ENCODE data around the gene MAFG. TPM values are rescaled to one million over a fixed set of nuclear protein-coding genes. Genes with fewer than 3 reads are reported as not detected.
A peak's percentile ranks its signal among the peaks of the same experiment; 100 is the strongest.

Gene MAFG
- total RNA-seq, 2 experiments from 2014 or later: 10.8 to 13.3 TPM

DNA sequence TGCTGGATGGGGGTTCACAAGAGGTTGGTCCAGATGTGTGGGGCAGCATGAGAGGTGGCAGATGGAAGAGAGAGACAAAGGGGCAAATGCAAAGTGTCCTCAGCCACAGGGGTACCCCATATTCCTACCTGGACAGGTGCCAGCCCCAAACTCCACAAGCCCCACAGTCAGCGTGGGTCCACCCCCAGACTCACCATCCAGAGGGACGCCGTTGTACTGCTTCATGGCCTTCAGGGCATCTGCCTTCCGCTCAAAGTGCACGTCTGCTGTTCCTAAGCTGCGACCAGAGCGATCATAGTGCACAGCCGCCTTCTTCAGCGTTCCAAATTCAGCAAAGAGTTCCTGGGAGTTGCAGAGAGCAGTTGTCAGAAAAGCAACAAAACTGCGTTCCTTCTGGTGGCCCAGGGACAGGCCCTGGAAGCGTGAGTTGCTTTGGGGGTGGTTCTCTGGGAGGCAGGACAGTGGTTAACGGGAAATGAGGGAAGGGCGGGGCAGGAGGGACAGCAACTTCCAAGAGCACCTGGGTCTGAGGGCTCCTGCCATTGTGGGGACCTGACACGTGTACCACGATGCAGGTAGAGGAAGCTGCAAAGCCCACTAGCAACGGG, 38.4 kb downstream of the MAFG start:
- ATAC-seq (ENCODE audit: poor library complexity) (no peak), DNase-seq (peak in 1 of 14 experiments; percentile 4)
- Histone ChIP-seq H3K27ac (ENCODE audit: low read depth in 1 of 2, low read length in 2 of 2) (no peak overlapping the region), H3K4me3 (ENCODE audit: low read length) (no peak overlapping the region), H3K4me1 (ENCODE audit: insufficient read depth, low read length) (peaks cover 27% of the 10 kb centered on the region), H3K9me3 (ENCODE audit: control insufficient read depth in 1 of 2, insufficient read depth in 1 of 2, low read length in 2 of 2) (no peaks in the 10 kb centered on the region), H3K36me3 (ENCODE audit: insufficient read depth, low read length) (peaks cover 59% of the 10 kb centered on the region), H3K27me3 (ENCODE audit: control insufficient read depth in 1 of 2, insufficient read depth in 2 of 2, low read length in 2 of 2) (no peaks in the 10 kb centered on the region)
- Mint-ChIP-seq H3K36me3 (ENCODE audit: low read depth) (peaks cover 69% of the 10 kb centered on the region), H3K27ac (peak overlapping the region; percentile 40), H3K9me3 (no peaks in the 10 kb centered on the region), H3K27me3 (no peaks in the 10 kb centered on the region), H3K4me1 (ENCODE audit: low read depth) (peaks cover 10% of the 10 kb centered on the region), H3K4me3 (peak overlapping the region; percentile 83)
- TF ChIP-seq, protein P1, sequence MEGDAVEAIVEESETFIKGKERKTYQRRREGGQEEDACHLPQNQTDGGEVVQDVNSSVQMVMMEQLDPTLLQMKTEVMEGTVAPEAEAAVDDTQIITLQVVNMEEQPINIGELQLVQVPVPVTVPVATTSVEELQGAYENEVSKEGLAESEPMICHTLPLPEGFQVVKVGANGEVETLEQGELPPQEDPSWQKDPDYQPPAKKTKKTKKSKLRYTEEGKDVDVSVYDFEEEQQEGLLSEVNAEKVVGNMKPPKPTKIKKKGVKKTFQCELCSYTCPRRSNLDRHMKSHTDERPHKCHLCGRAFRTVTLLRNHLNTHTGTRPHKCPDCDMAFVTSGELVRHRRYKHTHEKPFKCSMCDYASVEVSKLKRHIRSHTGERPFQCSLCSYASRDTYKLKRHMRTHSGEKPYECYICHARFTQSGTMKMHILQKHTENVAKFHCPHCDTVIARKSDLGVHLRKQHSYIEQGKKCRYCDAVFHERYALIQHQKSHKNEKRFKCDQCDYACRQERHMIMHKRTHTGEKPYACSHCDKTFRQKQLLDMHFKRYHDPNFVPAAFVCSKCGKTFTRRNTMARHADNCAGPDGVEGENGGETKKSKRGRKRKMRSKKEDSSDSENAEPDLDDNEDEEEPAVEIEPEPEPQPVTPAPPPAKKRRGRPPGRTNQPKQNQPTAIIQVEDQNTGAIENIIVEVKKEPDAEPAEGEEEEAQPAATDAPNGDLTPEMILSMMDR (IDR thresholded peaks at IDR 0.05): no peak
- CTCF ChIA-PET: no interaction called here
- intact Hi-C loops (cut with DNase I, micrococcal nuclease): no loop called here
- POLR2A ChIA-PET: no interaction called here

DNA sequence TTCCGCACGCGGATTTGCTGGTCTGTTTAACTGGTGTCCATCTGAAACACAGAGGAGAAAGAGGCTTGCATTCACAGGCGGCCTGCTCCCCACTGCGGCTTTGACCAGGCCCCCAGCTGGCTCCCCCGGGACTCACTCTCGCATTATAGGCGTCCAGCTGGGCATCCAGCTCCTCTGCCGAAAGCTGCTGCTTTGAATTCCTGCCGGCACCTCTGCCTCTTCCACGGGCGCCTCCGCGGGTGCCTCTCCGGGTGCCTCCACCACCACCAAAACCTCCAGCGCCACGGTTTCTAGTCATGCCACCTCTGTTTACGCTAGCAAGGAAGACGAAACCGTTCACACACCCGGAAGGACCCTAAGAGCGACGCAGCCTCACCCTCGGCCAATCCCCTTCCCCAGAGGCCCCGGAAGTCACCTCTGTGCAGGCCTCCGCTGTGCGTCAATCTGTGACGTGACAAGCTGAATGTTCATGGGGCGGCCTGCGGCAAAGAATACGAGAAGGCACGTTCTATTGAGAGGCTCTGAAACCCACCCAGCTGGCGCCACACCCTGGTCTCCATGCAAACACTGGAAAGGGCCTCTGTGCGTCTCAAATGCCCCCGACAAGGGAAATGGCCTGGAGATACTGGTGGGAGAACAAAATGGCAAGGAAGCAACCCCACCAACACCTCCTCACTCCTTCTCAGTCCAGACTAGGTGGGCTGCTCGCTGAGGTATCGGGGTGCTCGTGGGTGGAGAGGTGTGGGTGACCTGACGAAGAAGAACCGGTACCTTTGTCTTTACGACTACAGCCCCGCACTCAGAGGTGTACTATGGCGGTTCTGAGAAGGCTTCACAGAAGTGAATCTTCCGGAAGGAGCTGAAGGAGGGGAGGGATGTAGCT, 39.2 kb downstream of the MAFG start:
- H3K36me3 ChIP-seq (ENCODE audit: insufficient read depth, low read length): peaks cover 55% of the 10 kb centered on the region

DNA sequence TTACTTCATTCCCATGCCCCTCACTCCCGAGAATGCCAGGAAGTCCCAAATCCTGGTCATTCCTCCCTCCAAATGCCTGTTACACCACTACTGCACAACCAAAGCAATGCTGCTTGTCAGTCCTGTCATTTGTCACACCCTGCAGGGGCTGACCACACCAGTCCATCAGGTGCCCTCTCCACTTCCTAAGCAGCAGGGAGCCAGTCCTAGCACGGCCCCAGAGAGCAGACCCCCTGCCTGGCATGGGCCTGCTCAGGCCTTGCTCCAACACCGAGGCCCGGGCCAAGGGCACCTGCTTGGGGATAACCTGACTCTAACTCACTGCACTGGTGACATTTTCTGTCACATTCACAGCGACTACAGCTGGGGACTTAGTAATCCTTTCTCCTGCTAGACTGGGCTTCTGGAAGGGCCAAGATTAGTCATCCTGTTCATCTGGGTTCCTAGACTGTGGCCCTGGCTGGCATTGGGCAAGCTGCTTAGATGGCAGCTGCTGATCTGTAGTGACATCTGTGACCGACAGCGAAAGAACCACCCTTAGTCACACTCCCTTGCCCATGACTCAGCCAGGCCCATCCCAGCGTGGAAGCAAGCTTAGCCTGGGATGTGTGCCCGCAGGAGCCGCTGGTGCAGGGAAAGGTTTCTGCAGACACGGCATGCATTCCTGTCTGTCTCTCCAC, 41.5 kb downstream of the MAFG start:
- no peak for ATAC-seq (ENCODE audit: poor library complexity)
- ChIA-PET POLR2A (interaction anchor here (1.1 to 1.5 kb wide), 2 partner anchors 16 to 19 kb away, joined by 3 to 5 read pairs; no protein-coding TSS in a partner anchor), CTCF (no interaction called here)
- Mint-ChIP-seq H3K9me3 (no peaks in the 10 kb centered on the region), H3K4me3 (peak overlapping the region; percentile 38), H3K27ac (no peak overlapping the region), H3K27me3 (no peaks in the 10 kb centered on the region), H3K36me3 (ENCODE audit: low read depth) (peaks cover 78% of the 10 kb centered on the region), H3K4me1 (ENCODE audit: low read depth) (peaks cover 5% of the 10 kb centered on the region)
- no peak overlapping the region for H3K27ac ChIP-seq (ENCODE audit: low read depth in 1 of 2, low read length in 2 of 2)
- no peak overlapping the region for H3K4me3 ChIP-seq (ENCODE audit: low read length)
- H3K4me1 ChIP-seq (ENCODE audit: insufficient read depth, low read length): peaks cover 18% of the 10 kb centered on the region
- no peaks in the 10 kb centered on the region for H3K27me3 ChIP-seq (ENCODE audit: control insufficient read depth in 1 of 2, insufficient read depth in 2 of 2, low read length in 2 of 2)
- TF ChIP-seq, protein P1 (IDR thresholded peaks at IDR 0.05): no peak
- H3K36me3 ChIP-seq (ENCODE audit: insufficient read depth, low read length): peaks cover 63% of the 10 kb centered on the region
- peak in 1 of 14 experiments; percentile 3 for DNase-seq
- no peaks in the 10 kb centered on the region for H3K9me3 ChIP-seq (ENCODE audit: control insufficient read depth in 1 of 2, insufficient read depth in 1 of 2, low read length in 2 of 2)
- intact Hi-C loops (cut with DNase I, micrococcal nuclease): no loop called here

More for the DNA sequence above, 39.2 kb downstream of the MAFG start:
- Mint-ChIP-seq H3K4me3 (peak overlapping the region; percentile 83), H3K27me3 (no peaks in the 10 kb centered on the region), H3K9me3 (no peaks in the 10 kb centered on the region), H3K36me3 (ENCODE audit: low read depth) (peaks cover 72% of the 10 kb centered on the region), H3K27ac (peak overlapping the region; percentile 40), H3K4me1 (ENCODE audit: low read depth) (peaks cover 10% of the 10 kb centered on the region)
- CTCF ChIA-PET: no interaction called here
- intact Hi-C loops (cut with DNase I, micrococcal nuclease): no loop called here
- Histone ChIP-seq H3K9me3 (ENCODE audit: control insufficient read depth in 1 of 2, insufficient read depth in 1 of 2, low read length in 2 of 2) (no peaks in the 10 kb centered on the region), H3K4me3 (ENCODE audit: low read length) (no peak overlapping the region), H3K27ac (ENCODE audit: low read depth in 1 of 2, low read length in 2 of 2) (no peak overlapping the region), H3K4me1 (ENCODE audit: insufficient read depth, low read length) (peaks cover 27% of the 10 kb centered on the region), H3K27me3 (ENCODE audit: control insufficient read depth in 1 of 2, insufficient read depth in 2 of 2, low read length in 2 of 2) (no peaks in the 10 kb centered on the region)
- ATAC-seq (ENCODE audit: poor library complexity) (no peak), DNase-seq (peak in 1 of 14 experiments; percentile 4)
- TF ChIP-seq, protein P1 (IDR thresholded peaks at IDR 0.05): no peak
- POLR2A ChIA-PET: no interaction called here

All from CD4-positive, alpha-beta T cell (primary cell).